ENCODE data around the gene MYH11.

MYH11 gene

DNA sequence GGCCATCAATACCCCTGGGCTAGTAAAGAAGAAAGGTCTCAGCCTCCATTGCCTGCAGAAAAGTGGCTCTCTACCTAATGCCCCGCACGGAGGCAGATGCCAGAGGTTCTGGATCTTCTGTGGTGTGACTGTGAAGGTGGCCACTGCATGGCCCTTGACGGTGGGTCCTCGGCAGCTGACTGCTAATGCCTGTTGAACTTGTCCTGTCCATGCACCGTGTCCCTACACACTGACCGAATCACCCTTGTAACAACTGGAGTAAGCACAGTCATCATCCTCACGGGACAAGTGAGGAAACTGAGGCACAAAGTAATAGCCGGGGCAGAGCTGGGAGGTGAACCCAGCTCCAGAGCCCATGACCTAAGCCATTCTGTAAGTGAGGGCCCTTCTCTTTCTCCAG lies 48.8 kb downstream of the MYH11 start:
- ChIA-PET POLR2A (no interaction called here), CTCF (interaction anchor here (0.9 to 3.1 kb wide), 3 partner anchors 11 to 14 kb away, joined by 5 to 16 read pairs (median 6); no protein-coding TSS in a partner anchor)
- TF ChIP-seq, protein P1, sequence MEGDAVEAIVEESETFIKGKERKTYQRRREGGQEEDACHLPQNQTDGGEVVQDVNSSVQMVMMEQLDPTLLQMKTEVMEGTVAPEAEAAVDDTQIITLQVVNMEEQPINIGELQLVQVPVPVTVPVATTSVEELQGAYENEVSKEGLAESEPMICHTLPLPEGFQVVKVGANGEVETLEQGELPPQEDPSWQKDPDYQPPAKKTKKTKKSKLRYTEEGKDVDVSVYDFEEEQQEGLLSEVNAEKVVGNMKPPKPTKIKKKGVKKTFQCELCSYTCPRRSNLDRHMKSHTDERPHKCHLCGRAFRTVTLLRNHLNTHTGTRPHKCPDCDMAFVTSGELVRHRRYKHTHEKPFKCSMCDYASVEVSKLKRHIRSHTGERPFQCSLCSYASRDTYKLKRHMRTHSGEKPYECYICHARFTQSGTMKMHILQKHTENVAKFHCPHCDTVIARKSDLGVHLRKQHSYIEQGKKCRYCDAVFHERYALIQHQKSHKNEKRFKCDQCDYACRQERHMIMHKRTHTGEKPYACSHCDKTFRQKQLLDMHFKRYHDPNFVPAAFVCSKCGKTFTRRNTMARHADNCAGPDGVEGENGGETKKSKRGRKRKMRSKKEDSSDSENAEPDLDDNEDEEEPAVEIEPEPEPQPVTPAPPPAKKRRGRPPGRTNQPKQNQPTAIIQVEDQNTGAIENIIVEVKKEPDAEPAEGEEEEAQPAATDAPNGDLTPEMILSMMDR (IDR thresholded peaks at IDR 0.05; ENCODE audit: insufficient read depth, low read length, missing control alignments), result no peak
- no peak overlapping the region for H3K4me3 ChIP-seq (ENCODE audit: low read depth, low read length)
- no peak for DNase-seq (ENCODE audit: low read depth, low spot score)

DNA sequence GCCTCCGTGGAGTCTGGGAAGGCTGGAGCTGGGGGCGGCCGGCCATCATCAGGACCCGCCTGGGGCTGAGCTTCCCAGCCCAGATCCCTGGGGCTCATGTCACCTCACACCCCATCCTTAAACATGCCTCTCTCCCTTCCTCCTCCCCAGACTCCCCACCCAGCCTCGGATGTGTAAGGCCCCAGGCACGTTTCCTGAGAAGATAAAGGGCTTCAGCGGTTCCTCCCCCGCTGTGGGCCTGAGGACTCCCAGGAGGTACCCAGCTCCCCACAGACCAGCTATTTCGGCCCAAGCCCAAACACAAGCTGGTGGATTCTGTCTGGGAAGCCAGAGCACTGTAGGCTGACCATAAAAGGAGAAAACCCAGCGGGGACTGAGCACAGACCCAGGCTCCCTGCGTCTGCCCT lies 49.2 kb downstream of the MYH11 start:
- CTCF ChIA-PET, result interaction anchor here (1.5 to 3.1 kb wide), 2 partner anchors 15 to 17 kb away, joined by 3 to 16 read pairs; no protein-coding TSS in a partner anchor
- TF ChIP-seq, protein P1 (IDR thresholded peaks at IDR 0.05; ENCODE audit: insufficient read depth, low read length, missing control alignments), result no peak
- POLR2A ChIA-PET, result no interaction called here
- no peak for DNase-seq (ENCODE audit: low read depth, low spot score)
- no peak overlapping the region for H3K4me3 ChIP-seq (ENCODE audit: low read depth, low read length)

GRCh38 chr16:15803618-15804017 lies 53.2 kb downstream of the MYH11 start:
- TF ChIP-seq, protein P1 (IDR thresholded peaks at IDR 0.05; ENCODE audit: insufficient read depth, low read length, missing control alignments), result no peak
- CTCF ChIA-PET, result interaction anchor here (0.9 to 2.5 kb wide), 2 partner anchors 9 to 48 kb away, joined by 3 to 8 read pairs; no protein-coding TSS in a partner anchor

DNA sequence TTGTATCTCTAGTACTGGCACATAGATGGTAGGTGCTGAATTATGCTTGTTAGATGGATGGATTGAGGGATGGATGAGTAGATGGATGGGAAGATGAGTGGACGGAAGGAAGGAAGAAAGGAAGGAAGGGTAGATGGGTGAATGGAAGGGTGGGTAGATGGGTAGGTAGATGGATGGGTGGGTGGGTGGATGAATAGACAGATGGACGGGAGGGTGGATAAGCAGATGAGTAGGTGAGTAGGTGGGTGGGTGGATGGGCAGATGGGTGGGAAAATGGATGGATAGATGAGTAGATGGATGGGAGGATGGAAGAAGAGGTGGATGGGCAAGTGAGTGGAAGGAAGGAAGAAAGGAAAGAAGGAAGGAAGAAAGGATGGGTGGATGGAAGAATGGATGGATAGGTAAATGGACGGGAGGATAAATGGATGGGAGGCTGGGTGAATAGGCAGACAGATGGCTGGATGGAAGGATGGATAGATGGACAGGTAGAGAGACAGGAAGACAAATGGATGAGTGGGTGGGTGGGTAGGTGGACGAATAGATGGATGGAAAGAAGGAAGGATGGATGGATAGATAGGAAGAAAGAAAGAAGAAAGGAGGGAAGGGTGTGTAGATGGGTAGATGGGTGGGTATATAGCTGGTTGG lies 56.9 kb downstream of the MYH11 start:
- DNase-seq (ENCODE audit: low read depth, low spot score), result no peak
- no peak overlapping the region for H3K4me3 ChIP-seq (ENCODE audit: low read depth, low read length)
- TF ChIP-seq, protein P1 (IDR thresholded peaks at IDR 0.05; ENCODE audit: insufficient read depth, low read length, missing control alignments), result no peak
- ChIA-PET CTCF (interaction anchor here (1.5 to 3.2 kb wide), 2 partner anchors 10 to 21 kb away, joined by 5 to 13 read pairs; no protein-coding TSS in a partner anchor), POLR2A (no interaction called here)

More at GRCh38 chr16:15803618-15804017, 53.2 kb downstream of the MYH11 start:
- POLR2A ChIA-PET, result no interaction called here
- no peak overlapping the region for H3K4me3 ChIP-seq (ENCODE audit: low read depth, low read length)
- DNase-seq (ENCODE audit: low read depth, low spot score), result no peak

DNA sequence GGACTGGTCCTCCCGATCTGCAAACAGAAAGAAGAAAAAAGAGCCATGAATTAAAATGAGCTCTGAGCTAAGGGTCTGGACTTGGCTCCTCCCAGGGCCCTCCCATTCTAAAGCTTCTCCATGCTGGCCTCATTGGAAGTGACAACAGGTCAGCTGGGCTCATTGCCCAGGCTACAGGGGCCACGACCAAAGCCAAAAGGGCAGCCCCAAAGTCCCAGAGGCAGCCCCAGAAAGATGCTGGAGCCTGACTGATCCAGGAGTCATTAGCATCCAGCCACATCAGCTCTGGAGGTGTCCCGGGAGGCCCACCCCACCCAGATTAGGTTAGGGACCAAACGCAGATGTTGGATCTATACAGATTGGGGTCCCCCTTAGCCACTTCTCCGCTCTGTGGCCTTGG lies 58.2 kb downstream of the MYH11 start:
- CTCF ChIA-PET, result interaction anchor here (0.6 kb wide), 1 partner anchor 20 kb away, joined by 3 read pairs; no protein-coding TSS in a partner anchor
- TF ChIP-seq, protein P1 (IDR thresholded peaks at IDR 0.05; ENCODE audit: insufficient read depth, low read length, missing control alignments), result no peak
- POLR2A ChIA-PET, result no interaction called here

GRCh38 chr16:15796885-15797284 lies 59.9 kb downstream of the MYH11 start:
- TF ChIP-seq, protein P1 (IDR thresholded peaks at IDR 0.05; ENCODE audit: insufficient read depth, low read length, missing control alignments), result no peak
- ChIA-PET CTCF (interaction anchor here (2.2 kb wide), 2 partner anchors 12 to 24 kb away, joined by 5 to 6 read pairs; no protein-coding TSS in a partner anchor), POLR2A (no interaction called here)
- H3K4me3 ChIP-seq (ENCODE audit: low read depth, low read length), result no peak overlapping the region
- DNase-seq (ENCODE audit: low read depth, low spot score), result no peak

More for the DNA sequence above, 58.2 kb downstream of the MYH11 start:
- H3K4me3 ChIP-seq (ENCODE audit: low read depth, low read length), result no peak overlapping the region
- DNase-seq (ENCODE audit: low read depth, low spot score), result no peak
